HG02763 (cell line): ENCODE results near the gene MAGI2.

ENCODE experiments used
- ATAC-seq: cut with Tn5 transposase; IDR thresholded peaks from one replicate; pipeline ENCODE4 v1.9.1; 2021; ENCODE audit warnings: mild to moderate bottlenecking, moderate library complexity; ENCODE audit not compliant: unreplicated experiment

Gene MAGI2

GRCh38 chr7:78760620-78761355 is 692.7 kb downstream of the MAGI2 start:
- no peak for ATAC-seq

GRCh38 chr7:78752554-78752953 is 700.9 kb downstream of the MAGI2 start:
- ATAC-seq, result no peak

GRCh38 chr7:78751253-78751652 is 702.2 kb downstream of the MAGI2 start:
- no peak for ATAC-seq

- ATAC-seq, result no peak
Measured at GRCh38 chr7:78749052-78749746, 704.3 kb downstream of the MAGI2 start.

GRCh38 chr7:78747592-78747991 is 705.9 kb downstream of the MAGI2 start:
- no peak for ATAC-seq

GRCh38 chr7:78746301-78746700 is 707.2 kb downstream of the MAGI2 start:
- no peak for ATAC-seq

GRCh38 chr7:78742694-78743093 is 710.8 kb downstream of the MAGI2 start:
- no peak for ATAC-seq

- no peak for ATAC-seq
Measured at GRCh38 chr7:78736548-78736947, 716.9 kb downstream of the MAGI2 start.

- ATAC-seq, result no peak
Measured at GRCh38 chr7:78734626-78735025, 718.8 kb downstream of the MAGI2 start.

GRCh38 chr7:78720066-78720465 is 733.4 kb downstream of the MAGI2 start:
- ATAC-seq, result no peak

- ATAC-seq, result no peak
Measured at GRCh38 chr7:78718212-78718611, 735.3 kb downstream of the MAGI2 start.

GRCh38 chr7:78716876-78717275 is 736.6 kb downstream of the MAGI2 start:
- ATAC-seq, result no peak

- ATAC-seq, result no peak
Measured at GRCh38 chr7:78714356-78714755, 739.1 kb downstream of the MAGI2 start.

- ATAC-seq, result no peak
Measured at GRCh38 chr7:78712111-78712510, 741.4 kb downstream of the MAGI2 start.

- no peak for ATAC-seq
Measured at GRCh38 chr7:78709658-78710057, 743.8 kb downstream of the MAGI2 start.

- ATAC-seq, result no peak
Measured at GRCh38 chr7:78704504-78704903, 749.0 kb downstream of the MAGI2 start.

GRCh38 chr7:78703391-78703790 is 750.1 kb downstream of the MAGI2 start:
- no peak for ATAC-seq

- ATAC-seq, result no peak
Measured at GRCh38 chr7:78702770-78703169, 750.7 kb downstream of the MAGI2 start.

- no peak for ATAC-seq
Measured at GRCh38 chr7:78695826-78696225, 757.6 kb downstream of the MAGI2 start.

- no peak for ATAC-seq
Measured at GRCh38 chr7:78691584-78691983, 761.9 kb downstream of the MAGI2 start.

GRCh38 chr7:78690174-78690573 is 763.3 kb downstream of the MAGI2 start:
- no peak for ATAC-seq

- ATAC-seq, result no peak
Measured at GRCh38 chr7:78688376-78688775, 765.1 kb downstream of the MAGI2 start.

GRCh38 chr7:78686189-78686588 is 767.3 kb downstream of the MAGI2 start:
- ATAC-seq, result no peak
